Muscle layer of colon (tissue), 2 donors: ENCODE measurements around the gene HNRNPA2B1.
A peak's percentile ranks its signal among the peaks of the same experiment; 100 is the strongest.

Source experiments
- H3K27ac ChIP-seq: one replicate; pipeline ENCODE4 v1.7.0; 2013; ENCODE audit warnings: low read depth, mild to moderate bottlenecking, low read length, moderate library complexity
- H3K27me3 ChIP-seq, 2 donors: one replicate each; pipeline ENCODE4 v1.7.0; 2013; ENCODE audit warnings: low read length in 2 of 2, mild to moderate bottlenecking in 2 of 2; ENCODE audit not compliant: insufficient read depth in 2 of 2, control insufficient read depth in 1 of 2
- H3K36me3 ChIP-seq: one replicate; pipeline ENCODE4 v1.7.0; 2013; ENCODE audit warnings: mild to moderate bottlenecking, low read length; ENCODE audit not compliant: insufficient read depth
- H3K4me1 ChIP-seq: one replicate; pipeline ENCODE4 v1.7.0; 2013; ENCODE audit warnings: mild to moderate bottlenecking, low read length; ENCODE audit not compliant: insufficient read depth
- H3K4me3 ChIP-seq, 2 donors: one replicate each; pipeline ENCODE4 v1.7.0; 2013; ENCODE audit warnings: low read length in 2 of 2, low read depth in 1 of 2, mild to moderate bottlenecking in 1 of 2, moderate library complexity in 1 of 2
- H3K9ac ChIP-seq: one replicate; pipeline ENCODE4 v1.7.0; 2013; ENCODE audit warnings: low read length
- H3K9me3 ChIP-seq: one replicate; pipeline ENCODE4 v1.7.0; 2013; ENCODE audit warnings: mild to moderate bottlenecking, low read length
- donor health status: abdominal sarcoma.
- donor health status: Adenocarcinoma of cecum.

The HNRNPA2B1 gene

GRCh38 chr7:26212921-26213718 is 12.6 kb upstream of the HNRNPA2B1 start:
- no peaks in the 10 kb centered on the region for H3K27me3 ChIP-seq
- H3K4me1 ChIP-seq = no peaks in the 10 kb centered on the region
- H3K36me3 ChIP-seq = peaks cover 37% of the 10 kb centered on the region
- no peaks in the 10 kb centered on the region for H3K9me3 ChIP-seq
- H3K9ac ChIP-seq = no peak overlapping the region
- H3K4me3 ChIP-seq = no peak overlapping the region
- no peak overlapping the region for H3K27ac ChIP-seq

GRCh38 chr7:26208040-26208439 is 7.5 kb upstream of the HNRNPA2B1 start:
- H3K4me3 ChIP-seq = no peak overlapping the region
- peaks cover 19% of the 10 kb centered on the region for H3K4me1 ChIP-seq
- peaks cover 54% of the 10 kb centered on the region for H3K36me3 ChIP-seq
- H3K27me3 ChIP-seq = no peaks in the 10 kb centered on the region
- H3K27ac ChIP-seq = no peak overlapping the region
- H3K9me3 ChIP-seq = no peaks in the 10 kb centered on the region
- H3K9ac ChIP-seq = no peak overlapping the region

- peak overlapping the region; percentile 53 for H3K9ac ChIP-seq
- no peaks in the 10 kb centered on the region for H3K27me3 ChIP-seq
- no peaks in the 10 kb centered on the region for H3K9me3 ChIP-seq
- H3K27ac ChIP-seq = peak overlapping the region; percentile 82
- H3K4me1 ChIP-seq = peaks cover 25% of the 10 kb centered on the region
- peaks cover 15% of the 10 kb centered on the region for H3K36me3 ChIP-seq
- H3K4me3 ChIP-seq = peak overlapping the region; percentile 74 to 82
Observed at GRCh38 chr7:26203016-26203415, 2.5 kb upstream of the HNRNPA2B1 start.

- peaks cover 29% of the 10 kb centered on the region for H3K4me1 ChIP-seq
- H3K9ac ChIP-seq = peak overlapping the region; percentile 58
- no peaks in the 10 kb centered on the region for H3K9me3 ChIP-seq
- H3K36me3 ChIP-seq = peaks cover 14% of the 10 kb centered on the region
- no peaks in the 10 kb centered on the region for H3K27me3 ChIP-seq
- H3K27ac ChIP-seq = peak overlapping the region; percentile 82
- H3K4me3 ChIP-seq = peak overlapping the region; percentile 74 to 82
Observed at GRCh38 chr7:26202019-26202990, 1.8 kb upstream of the HNRNPA2B1 start.

- Histone ChIP-seq H3K4me3 (peak within 1 kb of the TSS; percentile 90 to 99), H3K4me1 (peaks cover 38% of the 10 kb centered on the region), H3K9me3 (no peaks in the 10 kb centered on the region), H3K27ac (peak within 1 kb of the TSS; percentile 100), H3K36me3 (peaks cover 14% of the 10 kb centered on the region), H3K9ac (peak within 1 kb of the TSS; percentile 100), H3K27me3 (no peaks in the 10 kb centered on the region)
Observed at GRCh38 chr7:26201247-26202018, 887 bp upstream of the HNRNPA2B1 start, which contains the start of gene CBX3. TSS of gene CBX3 (plus strand) at chr7:26201745. CDS start at chr7:26202999, 1,254 bp downstream.

GRCh38 chr7:26200038-26200443 is 505 bp downstream of the HNRNPA2B1 start:
- Histone ChIP-seq H3K27ac (peak overlapping the region; percentile 100), H3K36me3 (peaks cover 25% of the 10 kb centered on the region), H3K4me3 (peak overlapping the region; percentile 90 to 99), H3K9me3 (no peaks in the 10 kb centered on the region), H3K4me1 (peaks cover 48% of the 10 kb centered on the region), H3K27me3 (no peaks in the 10 kb centered on the region), H3K9ac (peak overlapping the region; percentile 100)

GRCh38 chr7:26199301-26200037 is 1.1 kb downstream of the HNRNPA2B1 start:
- Histone ChIP-seq H3K4me3 (peak overlapping the region; percentile 90 to 99), H3K9me3 (no peaks in the 10 kb centered on the region), H3K27me3 (no peaks in the 10 kb centered on the region), H3K27ac (peak overlapping the region; percentile 100), H3K9ac (peak overlapping the region; percentile 100), H3K4me1 (peaks cover 50% of the 10 kb centered on the region), H3K36me3 (peaks cover 29% of the 10 kb centered on the region)

GRCh38 chr7:26198781-26199169 is 1.8 kb downstream of the HNRNPA2B1 start:
- H3K9me3 ChIP-seq = no peaks in the 10 kb centered on the region
- peak overlapping the region; percentile 100 for H3K9ac ChIP-seq
- H3K4me1 ChIP-seq = peaks cover 50% of the 10 kb centered on the region
- H3K4me3 ChIP-seq = peak overlapping the region; percentile 90 to 99
- H3K27ac ChIP-seq = peak overlapping the region; percentile 100
- no peaks in the 10 kb centered on the region for H3K27me3 ChIP-seq
- H3K36me3 ChIP-seq = peaks cover 36% of the 10 kb centered on the region

GRCh38 chr7:26198133-26198780 is 2.3 kb downstream of the HNRNPA2B1 start:
- Histone ChIP-seq H3K4me3 (peak overlapping the region; percentile 90 to 99), H3K27ac (peak overlapping the region; percentile 100), H3K4me1 (peaks cover 51% of the 10 kb centered on the region), H3K27me3 (no peaks in the 10 kb centered on the region), H3K36me3 (peaks cover 41% of the 10 kb centered on the region), H3K9me3 (no peaks in the 10 kb centered on the region), H3K9ac (peak overlapping the region; percentile 100)
